SU-DHL-6 (cell line): Measurements from ENCODE around the gene PKDCC.

Experiments used
- CTCF ChIP-seq: fragments of 200-600 bp; sonication (generic); IDR thresholded peaks from one replicate; pipeline ENCODE4 v1.5.1; 2017; ENCODE audit warnings: antibody characterized with exemption, mild to moderate bottlenecking, low read length, moderate library complexity; ENCODE audit not compliant: insufficient read depth, poor library complexity, severe bottlenecking
- EZH2phosphoT487 ChIP-seq: fragments of 200-600 bp; sonication (generic), shearing (Covaris generic); conservative IDR thresholded peaks from 2 replicates; pipeline ENCODE4 v1.6.1; 2018; ENCODE audit warnings: mild to moderate bottlenecking, antibody characterized with exemption, low read length, moderate library complexity, mixed read lengths

- no peak for TF ChIP-seq CTCF
- TF ChIP-seq EZH2phosphoT487, result no peak
Observed at GRCh38 chr2:42061839-42062238, 14.0 kb downstream of the PKDCC start.
